Stimulated activated CD8-positive, alpha-beta memory T cell treated with anti-CD3 and anti-CD28 coated beads, Interleukin-12 subunit alpha, Interleukin-12 subunit beta, amount 100 ng/mL, for 24 hours (primary cell): ENCODE results near the gene IQCK.

Source experiments
- DNase-seq: peaks from one replicate; pipeline ENCODE4 v3.0.0-alpha.2; 2020; ENCODE audit errors: extremely low read depth

Gene IQCK

GRCh38 chr16:19804538-19805323, 86.7 kb downstream of the IQCK start:
- no peak for DNase-seq

GRCh38 chr16:19805459-19806162, 87.5 kb downstream of the IQCK start:
- DNase-seq: no peak

- no peak for DNase-seq
Observed at GRCh38 chr16:19808061-19808641, 90.1 kb downstream of the IQCK start.

- no peak for DNase-seq
Observed at GRCh38 chr16:19809121-19809635, 91.1 kb downstream of the IQCK start.

- no peak for DNase-seq
Observed at GRCh38 chr16:19809693-19810092, 91.6 kb downstream of the IQCK start.

- no peak for DNase-seq
Observed at GRCh38 chr16:19810817-19811731, 93.0 kb downstream of the IQCK start.

- DNase-seq: no peak
Observed at GRCh38 chr16:19812986-19813385, 94.9 kb downstream of the IQCK start.

- no peak for DNase-seq
Observed at GRCh38 chr16:19815418-19815817, 97.3 kb downstream of the IQCK start.

GRCh38 chr16:19817122-19817521, 99.1 kb downstream of the IQCK start:
- DNase-seq: no peak

- no peak for DNase-seq
Observed at GRCh38 chr16:19817875-19818274, 99.8 kb downstream of the IQCK start.

GRCh38 chr16:19822533-19822932, 104.5 kb downstream of the IQCK start:
- DNase-seq: no peak

- no peak for DNase-seq
Observed at GRCh38 chr16:19823322-19823721, 105.3 kb downstream of the IQCK start.

- DNase-seq: no peak
Observed at GRCh38 chr16:19824216-19824615, 106.1 kb downstream of the IQCK start.

- no peak for DNase-seq
Observed at GRCh38 chr16:19829844-19830692, 112.0 kb downstream of the IQCK start.

GRCh38 chr16:19830902-19831560, 113.0 kb downstream of the IQCK start:
- no peak for DNase-seq

GRCh38 chr16:19831678-19832077, 113.6 kb downstream of the IQCK start:
- DNase-seq: no peak

- no peak for DNase-seq
Observed at GRCh38 chr16:19833176-19833575, 115.1 kb downstream of the IQCK start.

- no peak for DNase-seq
Observed at GRCh38 chr16:19833581-19833980, 115.5 kb downstream of the IQCK start.

- no peak for DNase-seq
Observed at GRCh38 chr16:19835196-19835595, 117.1 kb downstream of the IQCK start.

- DNase-seq: no peak
Observed at GRCh38 chr16:19835968-19836421, 117.9 kb downstream of the IQCK start.
